ENCODE data around the gene ESYT1. TPM values are rescaled to one million over a fixed set of nuclear protein-coding genes. Genes with fewer than 3 reads are reported as not detected.

The ESYT1 gene
- total RNA-seq, 1 donor from 2014 or later = 102 TPM

GRCh38 chr12:56189099-56189917 is 61.2 kb downstream of the ESYT1 start, which contains the start of gene SMARCC2:
Gene SMARCC2 (minus strand): TSS chr12:56189483. CDS start chr12:56189461, 22 bp downstream.
- no peaks in the 10 kb centered on the region for H3K27me3 Mint-ChIP-seq
- DNase-seq (ENCODE audit: low spot score, unreplicated experiment) = peak; percentile 78
- peak; percentile 83 for TF ChIP-seq CTCF (IDR thresholded peaks at IDR 0.05; ENCODE audit: unreplicated experiment)
- no peaks in the 10 kb centered on the region for H3K9me3 Mint-ChIP-seq (ENCODE audit: low read depth)
- H3K27ac Mint-ChIP-seq = peak within 1 kb of the TSS; percentile 100
- peak within 1 kb of the TSS; percentile 97 for H3K4me3 Mint-ChIP-seq (ENCODE audit: low read depth)
- peaks cover 9% of the 10 kb centered on the region for H3K36me3 Mint-ChIP-seq (ENCODE audit: insufficient read depth)
- H3K4me1 Mint-ChIP-seq (ENCODE audit: low read depth) = peaks cover 17% of the 10 kb centered on the region

- no peaks in the 10 kb centered on the region for H3K27me3 Mint-ChIP-seq
- no peaks in the 10 kb centered on the region for H3K9me3 Mint-ChIP-seq (ENCODE audit: low read depth)
- peaks cover 17% of the 10 kb centered on the region for H3K4me1 Mint-ChIP-seq (ENCODE audit: low read depth)
- peak overlapping the region; percentile 97 for H3K4me3 Mint-ChIP-seq (ENCODE audit: low read depth)
- TF ChIP-seq CTCF (IDR thresholded peaks at IDR 0.05; ENCODE audit: unreplicated experiment) = peak; percentile 19
- H3K27ac Mint-ChIP-seq = peak overlapping the region; percentile 100
- peaks cover 7% of the 10 kb centered on the region for H3K36me3 Mint-ChIP-seq (ENCODE audit: insufficient read depth)
- peak; percentile 95 for DNase-seq (ENCODE audit: low spot score, unreplicated experiment)
These were observed 62.0 kb downstream of the ESYT1 start for GRCh38 chr12:56189918-56190694.

DNA sequence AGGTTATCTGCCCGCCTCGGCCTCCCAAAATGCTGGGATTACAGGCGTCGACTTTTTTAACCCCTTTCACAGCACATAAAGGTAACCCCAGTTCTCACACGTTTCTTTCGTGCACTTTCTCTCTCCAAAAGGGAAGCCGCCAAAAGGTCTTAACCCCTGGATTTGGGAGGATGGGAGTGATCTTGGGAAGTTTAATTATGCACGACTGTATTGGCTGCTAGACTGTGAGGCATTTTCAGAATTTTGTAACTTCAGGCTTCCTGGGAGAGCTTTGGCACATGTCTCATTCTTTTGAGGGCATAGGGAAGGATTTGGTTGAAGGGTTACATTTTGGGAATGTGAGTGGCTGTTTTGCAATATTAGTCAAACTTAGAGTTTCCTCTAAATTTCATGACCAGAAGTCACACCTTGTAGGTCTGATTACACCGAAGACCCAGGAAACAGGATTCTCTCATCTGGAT is 62.7 kb downstream of the ESYT1 start:
- DNase-seq (ENCODE audit: low spot score, unreplicated experiment) = no peak
- TF ChIP-seq CTCF (IDR thresholded peaks at IDR 0.05; ENCODE audit: unreplicated experiment) = no peak
- Mint-ChIP-seq H3K36me3 (ENCODE audit: insufficient read depth) (peaks cover 7% of the 10 kb centered on the region), H3K9me3 (ENCODE audit: low read depth) (no peaks in the 10 kb centered on the region), H3K4me1 (ENCODE audit: low read depth) (peaks cover 17% of the 10 kb centered on the region), H3K4me3 (ENCODE audit: low read depth) (peak overlapping the region; percentile 97), H3K27me3 (no peaks in the 10 kb centered on the region), H3K27ac (peak overlapping the region; percentile 100)

GRCh38 chr12:56192582-56192981 is 64.5 kb downstream of the ESYT1 start:
- H3K27me3 Mint-ChIP-seq = no peaks in the 10 kb centered on the region
- H3K36me3 Mint-ChIP-seq (ENCODE audit: insufficient read depth) = peaks cover 2% of the 10 kb centered on the region
- no peak for TF ChIP-seq CTCF (IDR thresholded peaks at IDR 0.05; ENCODE audit: unreplicated experiment)
- H3K9me3 Mint-ChIP-seq (ENCODE audit: low read depth) = no peaks in the 10 kb centered on the region
- no peak for DNase-seq (ENCODE audit: low spot score, unreplicated experiment)
- peak overlapping the region; percentile 24 for H3K4me3 Mint-ChIP-seq (ENCODE audit: low read depth)
- H3K27ac Mint-ChIP-seq = no peak overlapping the region
- H3K4me1 Mint-ChIP-seq (ENCODE audit: low read depth) = peaks cover 12% of the 10 kb centered on the region

DNA sequence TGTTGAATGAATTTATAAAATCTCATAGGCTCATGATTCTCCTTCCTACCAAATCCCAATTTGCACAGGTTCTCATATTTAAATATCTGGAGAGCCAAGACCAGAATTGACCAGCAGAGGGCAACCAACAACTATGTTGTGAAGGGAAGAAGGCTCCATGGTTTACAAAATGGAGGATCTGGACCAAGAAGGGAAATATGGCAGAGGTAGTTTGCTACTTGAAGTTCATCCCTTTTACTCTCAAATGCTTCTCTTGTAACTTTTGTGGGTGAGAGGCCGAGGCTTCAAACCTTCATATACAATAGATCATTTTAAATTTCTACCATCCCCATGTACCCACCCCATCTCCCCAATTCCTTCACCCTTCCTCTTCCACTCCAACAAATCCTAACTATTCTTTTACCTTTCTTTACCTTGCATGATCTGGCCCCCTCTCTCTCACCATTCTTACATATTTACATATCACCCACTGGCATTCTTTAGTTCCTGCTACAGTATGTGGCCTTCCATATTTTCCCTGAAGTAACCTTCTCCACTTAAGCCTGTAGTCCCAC is 65.0 kb downstream of the ESYT1 start:
- TF ChIP-seq CTCF (IDR thresholded peaks at IDR 0.05; ENCODE audit: unreplicated experiment) = peak; percentile 85
- no peaks in the 10 kb centered on the region for H3K27me3 Mint-ChIP-seq
- DNase-seq (ENCODE audit: low spot score, unreplicated experiment) = peak; percentile 39
- no peaks in the 10 kb centered on the region for H3K9me3 Mint-ChIP-seq (ENCODE audit: low read depth)
- peak overlapping the region; percentile 70 for H3K27ac Mint-ChIP-seq
- peaks cover 7% of the 10 kb centered on the region for H3K4me1 Mint-ChIP-seq (ENCODE audit: low read depth)
- H3K4me3 Mint-ChIP-seq (ENCODE audit: low read depth) = peak overlapping the region; percentile 24
- peaks cover 2% of the 10 kb centered on the region for H3K36me3 Mint-ChIP-seq (ENCODE audit: insufficient read depth)
